ENCODE measurements around the gene COL1A1. TPM values are rescaled to one million over a fixed set of nuclear protein-coding genes. Genes with fewer than 3 reads are reported as not detected.

The COL1A1 gene
- total RNA-seq, 4 donors from 2014 or later = 11.3 to 287 (median 31.9) TPM

- Histone ChIP-seq H3K27me3 (no peaks in the 10 kb centered on the region), H3K27ac (peak overlapping the region; percentile 23 to 64 (median 60)), H3K9me3 (no peaks in the 10 kb centered on the region), H3K4me1 (peaks cover 0 to 14% (median 7%) of the 10 kb centered on the region in 4 donors), H3K36me3 (no peaks in the 10 kb centered on the region), H3K4me3 (peak overlapping the region; percentile 42 to 57 (median 45))
- DNase-seq = peak; percentile 90 to 95 (median 94)
- TF ChIP-seq POLR2A (IDR thresholded peaks at IDR 0.05) (peak in 1 of 2 donors; percentile 11), CTCF (IDR thresholded peaks at IDR 0.05) (peak; percentile 92 to 98 (median 98))
Observed at GRCh38 chr17:50161023-50161910, 40.2 kb downstream of the COL1A1 start.

GRCh38 chr17:50157891-50158290, 43.5 kb downstream of the COL1A1 start:
- Histone ChIP-seq H3K27ac (no peak overlapping the region), H3K4me1 (peaks cover 0 to 32% (median 2%) of the 10 kb centered on the region in 4 donors), H3K27me3 (no peaks in the 10 kb centered on the region), H3K36me3 (no peaks in the 10 kb centered on the region), H3K4me3 (no peak overlapping the region), H3K9me3 (no peaks in the 10 kb centered on the region)
- DNase-seq = no peak
- TF ChIP-seq CTCF (IDR thresholded peaks at IDR 0.05) = no peak
- TF ChIP-seq POLR2A (IDR thresholded peaks at IDR 0.05) = no peak

GRCh38 chr17:50155115-50155819, 46.2 kb downstream of the COL1A1 start:
- no peak for DNase-seq
- no peaks in the 10 kb centered on the region for H3K27me3 ChIP-seq
- no peaks in the 10 kb centered on the region for H3K36me3 ChIP-seq
- no peak overlapping the region for H3K4me3 ChIP-seq
- H3K4me1 ChIP-seq = peaks cover 0 to 35% (median 2%) of the 10 kb centered on the region in 4 donors
- TF ChIP-seq POLR2A (IDR thresholded peaks at IDR 0.05) (no peak), CTCF (IDR thresholded peaks at IDR 0.05) (no peak)
- H3K27ac ChIP-seq = peak overlapping the region; percentile 32 to 57 (median 36)
- no peaks in the 10 kb centered on the region for H3K9me3 ChIP-seq

GRCh38 chr17:50154604-50155003, 46.8 kb downstream of the COL1A1 start:
- peaks cover 0 to 35% (median 2%) of the 10 kb centered on the region in 4 donors for H3K4me1 ChIP-seq
- no peaks in the 10 kb centered on the region for H3K9me3 ChIP-seq
- DNase-seq = no peak
- TF ChIP-seq CTCF (IDR thresholded peaks at IDR 0.05) = no peak
- no peak for TF ChIP-seq POLR2A (IDR thresholded peaks at IDR 0.05)
- H3K27ac ChIP-seq = peak overlapping the region; percentile 32 to 97 (median 68)
- no peak overlapping the region for H3K4me3 ChIP-seq
- no peaks in the 10 kb centered on the region for H3K27me3 ChIP-seq
- no peaks in the 10 kb centered on the region for H3K36me3 ChIP-seq

- Histone ChIP-seq H3K9me3 (no peaks in the 10 kb centered on the region), H3K4me1 (peaks cover 0 to 35% (median 2%) of the 10 kb centered on the region in 4 donors), H3K36me3 (no peaks in the 10 kb centered on the region), H3K27ac (peak overlapping the region; percentile 5 to 97 (median 64)), H3K27me3 (no peaks in the 10 kb centered on the region), H3K4me3 (no peak overlapping the region)
- no peak for TF ChIP-seq CTCF (IDR thresholded peaks at IDR 0.05)
- no peak for TF ChIP-seq POLR2A (IDR thresholded peaks at IDR 0.05)
- DNase-seq = no peak
Observed at GRCh38 chr17:50153650-50154575, 47.5 kb downstream of the COL1A1 start.
